ENCODE results near the gene IMMP2L.

Gene IMMP2L

DNA sequence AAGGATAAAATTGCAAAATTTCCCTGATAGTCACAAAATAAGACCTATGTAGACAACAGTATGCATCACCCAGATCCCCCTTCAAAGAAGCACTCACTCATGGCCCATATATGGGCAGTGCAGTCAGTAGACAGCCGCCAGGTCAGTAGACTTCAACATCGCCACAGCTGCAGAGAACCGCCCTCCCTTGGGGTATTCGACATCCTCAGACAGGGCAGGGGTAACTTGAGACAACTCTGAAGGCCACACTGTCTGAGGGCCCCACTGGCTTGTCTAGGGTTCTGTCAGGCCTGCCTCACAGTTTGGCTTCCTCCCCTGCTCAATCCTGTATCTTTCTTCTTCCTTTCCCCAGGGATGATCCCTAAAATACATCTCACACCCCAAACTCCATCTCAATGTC, 172.3 kb downstream of the IMMP2L start:
- no peak for DNase-seq (ENCODE audit: low read depth)

DNA sequence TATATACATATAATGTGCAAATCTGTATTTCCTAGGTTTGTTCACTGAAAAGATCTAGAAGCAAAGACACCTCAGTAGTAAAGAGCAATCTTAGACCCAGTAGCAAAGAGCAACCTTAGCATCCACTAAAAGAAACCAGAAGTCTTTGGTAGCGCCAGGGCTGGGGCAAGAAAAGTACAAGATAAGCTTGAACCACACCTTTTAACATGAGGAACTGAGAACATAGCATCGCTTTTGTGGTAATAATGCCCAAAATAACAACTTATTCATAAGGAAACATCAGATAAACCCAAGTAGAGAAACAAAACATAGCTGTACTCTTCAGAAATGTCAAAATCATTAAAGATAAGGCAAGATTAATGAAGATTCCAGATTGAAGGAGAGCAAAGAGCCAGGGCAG, 173.4 kb downstream of the IMMP2L start:
- no peak for DNase-seq (ENCODE audit: low read depth)

DNA sequence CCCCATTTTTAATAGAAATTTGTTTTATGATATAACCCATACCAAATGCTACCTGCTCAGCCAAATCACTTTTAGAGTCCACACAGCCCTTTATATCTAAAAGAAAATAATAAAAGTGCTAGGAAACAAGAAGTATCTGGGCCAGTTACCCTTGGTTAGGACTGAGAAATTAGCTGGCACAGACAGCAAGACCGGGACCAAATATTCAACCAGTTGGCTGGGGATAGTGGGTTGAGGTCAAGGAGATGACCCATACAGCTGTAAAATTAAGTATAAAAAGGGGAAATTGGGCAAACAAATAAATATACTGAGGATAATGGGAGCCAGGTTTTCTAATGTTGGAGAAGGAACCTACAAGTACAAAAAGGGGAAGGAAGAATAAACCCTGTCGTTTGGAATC, 174.3 kb downstream of the IMMP2L start:
- no peak for DNase-seq (ENCODE audit: low read depth)

DNA sequence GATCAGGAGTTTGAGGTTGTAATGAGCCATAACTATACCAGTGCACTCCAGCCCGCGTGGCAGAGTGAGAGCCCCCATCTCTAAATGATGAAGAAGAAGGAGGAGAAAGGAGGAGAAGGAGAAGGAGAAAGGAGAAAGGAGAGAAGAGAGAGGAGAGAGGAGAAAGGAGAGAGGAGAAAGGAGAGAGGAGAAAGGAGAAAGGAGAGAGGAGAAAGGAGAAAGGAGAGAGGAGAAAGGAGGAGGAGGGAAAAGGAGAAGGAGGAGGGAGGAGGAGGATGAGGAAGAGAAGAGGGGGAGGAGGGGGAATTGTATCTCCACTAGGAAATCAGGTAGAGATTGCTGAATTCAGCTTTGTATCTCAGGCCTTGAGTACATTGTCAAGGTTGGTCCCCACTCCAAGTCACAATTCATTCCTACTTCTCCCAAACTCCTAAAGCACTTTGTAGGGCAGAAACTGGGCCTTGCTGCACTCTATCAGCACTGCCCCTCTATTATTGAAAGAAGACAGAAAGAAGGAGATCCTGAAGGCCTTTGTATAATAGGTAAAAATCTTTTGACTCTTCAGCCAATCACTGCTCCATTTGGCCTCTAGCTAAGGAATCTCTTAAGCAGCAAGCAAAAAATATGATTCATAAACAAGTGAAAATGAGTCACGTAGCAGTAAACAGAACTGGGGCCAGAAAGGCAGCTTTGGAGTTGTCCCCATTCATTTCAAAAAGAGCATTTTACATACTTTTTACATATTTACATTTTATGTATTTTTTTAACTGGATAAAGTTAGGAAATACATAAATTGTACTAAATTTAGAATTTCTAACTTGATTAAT, 178.0 kb downstream of the IMMP2L start:
- peak; percentile 53 for DNase-seq (ENCODE audit: low read depth)

DNA sequence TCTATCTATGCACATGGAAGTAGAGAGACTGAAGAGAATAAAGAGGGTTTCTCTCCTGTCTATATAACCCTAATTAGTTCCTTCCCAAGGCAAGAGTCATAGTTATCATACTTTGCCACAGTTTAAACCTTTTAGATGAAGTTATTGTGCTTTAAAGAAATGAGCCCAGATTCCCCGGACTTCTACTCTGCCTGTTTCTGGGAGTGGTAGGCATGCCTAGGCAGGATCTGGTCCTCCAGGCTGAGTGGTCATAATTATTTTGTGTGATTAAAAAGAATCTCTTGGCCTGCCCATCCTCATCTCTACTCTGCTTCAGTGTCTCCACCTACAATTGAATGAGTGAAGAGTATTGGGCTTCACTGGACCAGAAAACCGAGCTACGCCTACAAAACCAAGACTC, 179.2 kb downstream of the IMMP2L start:
- no peak for DNase-seq (ENCODE audit: low read depth)

DNA sequence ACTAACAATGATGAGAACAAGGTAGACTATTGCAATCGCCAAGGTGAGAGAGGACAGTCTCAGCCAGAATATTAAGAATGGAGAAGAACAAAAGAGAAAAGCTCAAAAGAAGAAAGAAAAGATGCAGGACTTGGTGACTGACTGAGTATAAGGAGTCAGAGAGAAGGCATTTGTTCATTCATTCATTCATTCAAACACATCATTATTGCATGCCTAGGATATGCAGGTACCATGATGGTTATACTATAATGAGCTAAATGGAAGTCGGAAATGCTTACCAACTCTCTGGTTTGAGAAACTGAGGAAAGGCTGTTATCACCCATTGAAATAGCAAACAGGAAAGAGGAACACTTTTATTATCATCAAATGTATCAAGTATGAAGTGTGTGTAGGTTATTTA, 180.7 kb downstream of the IMMP2L start:
- no peak for DNase-seq (ENCODE audit: low read depth)

DNA sequence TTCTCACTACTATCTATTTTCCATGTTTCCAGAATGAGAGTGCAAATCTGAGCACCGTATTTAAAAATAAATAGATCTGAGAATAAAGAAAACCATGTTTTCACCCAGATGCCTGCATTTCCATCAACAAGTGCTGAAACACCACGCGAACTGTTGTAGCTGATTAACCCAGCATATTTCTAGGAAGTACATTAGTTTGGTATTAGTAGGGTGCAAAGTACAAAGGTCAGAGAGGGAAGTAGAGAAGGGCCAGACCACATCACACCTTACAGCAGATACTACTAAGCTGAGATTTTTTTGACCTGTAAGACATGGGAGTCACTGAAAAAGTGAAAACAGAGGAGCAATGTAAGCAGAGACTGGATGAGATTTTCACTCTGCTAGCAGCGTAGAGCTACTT, 181.3 kb downstream of the IMMP2L start:
- no peak for DNase-seq (ENCODE audit: low read depth)

DNA sequence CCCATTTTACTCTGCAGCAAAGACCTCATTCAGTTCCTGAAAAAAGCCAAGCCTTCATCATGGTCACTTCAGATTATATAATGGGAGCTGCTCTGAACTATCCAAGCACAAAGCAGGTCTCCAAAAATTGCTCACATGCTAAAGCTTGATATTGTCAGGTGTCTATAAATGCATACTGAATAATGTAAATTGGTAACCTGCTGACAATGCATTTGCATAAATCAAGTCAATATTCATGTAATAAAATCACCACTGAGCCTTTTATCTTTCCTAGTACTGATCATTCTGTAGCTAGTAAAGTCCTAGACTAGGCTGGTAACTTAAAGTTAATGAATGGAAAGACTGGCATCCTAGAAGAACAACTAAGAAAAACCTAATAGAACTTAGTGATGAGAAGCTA, 188.3 kb downstream of the IMMP2L start:
- no peak for DNase-seq (ENCODE audit: low read depth)

DNA sequence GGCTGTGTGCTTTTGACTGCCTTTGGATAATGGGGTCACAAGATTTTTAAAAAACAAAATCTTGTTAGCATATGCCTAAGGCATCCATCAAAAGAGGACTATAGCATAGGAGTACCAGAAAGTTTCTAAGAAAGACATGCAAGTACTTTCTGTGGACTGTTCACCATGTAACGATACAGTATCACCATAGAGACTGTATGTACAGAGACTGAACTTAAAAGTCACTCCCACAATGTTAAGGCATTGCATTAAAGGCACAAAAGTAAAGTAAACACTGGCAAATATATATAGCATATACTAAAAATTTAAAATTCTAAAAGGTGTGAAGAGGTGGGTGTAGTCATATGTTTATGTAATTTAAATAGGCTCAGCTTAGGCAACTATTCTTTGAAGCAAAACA, 190.9 kb downstream of the IMMP2L start:
- DNase-seq (ENCODE audit: low read depth), result no peak

DNA sequence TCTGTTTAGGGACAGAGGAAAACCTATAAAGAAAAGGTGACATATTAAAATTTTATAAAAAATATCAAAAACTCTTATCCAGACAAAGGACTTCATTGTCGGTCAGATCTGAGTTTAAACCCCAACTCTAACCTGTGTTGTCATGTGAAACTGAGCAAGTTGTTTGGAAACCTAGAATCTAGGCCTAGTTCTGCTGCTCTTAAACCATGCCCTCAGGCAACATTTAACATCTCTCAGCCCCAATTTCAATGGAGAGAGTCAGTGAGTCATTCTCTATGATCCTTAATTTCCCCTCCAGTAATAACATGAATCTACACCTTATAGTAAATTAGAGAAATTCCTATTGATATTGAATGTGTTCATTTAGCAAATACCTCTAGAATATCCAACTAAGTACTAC, 192.3 kb downstream of the IMMP2L start:
- no peak for DNase-seq (ENCODE audit: low read depth)

DNA sequence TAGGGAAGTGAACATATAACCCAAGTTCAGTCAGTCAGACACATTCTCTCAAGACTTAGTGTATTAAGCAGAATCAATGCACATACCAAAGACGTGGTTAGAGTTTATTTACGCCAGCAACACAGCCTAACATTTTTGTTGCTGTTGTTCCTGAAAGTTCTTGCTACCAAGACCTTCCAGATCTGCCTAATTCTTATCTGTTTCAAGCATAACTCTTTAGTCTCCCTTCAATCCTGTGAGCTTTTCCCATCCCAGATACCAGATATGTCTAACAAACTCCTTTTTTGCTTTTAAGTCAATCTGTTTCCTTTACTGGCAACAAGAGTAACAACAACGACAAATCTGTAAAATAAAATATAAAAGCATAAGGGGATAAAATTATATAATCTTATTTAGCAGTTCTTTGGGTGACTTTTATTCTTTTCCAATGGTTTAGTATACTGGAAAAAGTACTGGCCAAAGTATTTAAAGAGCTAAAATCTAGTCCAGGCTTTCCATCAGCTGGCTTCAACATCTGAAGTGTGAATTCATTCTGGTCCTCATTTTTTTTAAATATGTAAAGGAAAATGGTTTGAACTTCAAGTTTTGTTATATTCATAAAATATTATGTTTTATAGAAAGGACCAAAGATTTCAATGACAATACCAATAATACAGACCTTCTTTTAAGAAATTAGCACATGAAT, 193.8 kb downstream of the IMMP2L start:
- DNase-seq (ENCODE audit: low read depth), result no peak

DNA sequence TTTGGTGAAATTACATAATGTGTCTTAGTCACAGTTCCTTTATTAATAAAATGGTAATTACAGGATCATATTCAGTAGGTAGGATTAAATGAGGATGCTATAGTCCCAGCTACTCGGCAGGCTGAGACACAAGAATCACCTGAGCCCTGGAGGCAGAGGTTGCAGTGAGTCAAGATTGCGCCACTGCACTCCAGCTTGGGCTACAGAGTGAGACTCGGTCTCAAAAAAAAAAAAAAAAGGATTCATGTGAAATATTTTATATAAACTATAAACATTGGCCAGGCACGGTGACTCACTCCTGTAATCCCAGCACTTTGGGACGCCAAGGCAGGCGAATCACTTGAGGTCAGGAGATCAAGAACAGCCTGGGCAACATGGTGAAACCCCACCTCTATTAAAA, 197.9 kb downstream of the IMMP2L start:
- DNase-seq (ENCODE audit: low read depth), result peak; percentile 55

DNA sequence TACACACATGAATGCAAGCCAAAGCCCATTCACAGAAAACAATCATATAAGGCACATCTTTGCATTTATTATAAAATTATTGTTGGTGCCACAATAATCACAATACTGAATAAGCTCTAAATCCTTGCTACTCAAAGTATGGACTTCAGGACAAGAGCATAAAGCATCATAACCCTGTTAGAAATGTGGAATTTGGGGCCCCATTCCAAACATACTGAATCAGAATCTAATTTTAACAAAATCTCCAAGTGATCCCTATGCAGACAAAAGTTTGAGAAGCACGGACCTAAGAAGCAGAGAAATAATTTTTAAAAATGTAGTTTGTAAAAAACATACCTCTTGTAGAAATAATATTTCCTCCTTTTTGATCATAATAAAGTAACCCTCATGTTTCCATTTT, 199.2 kb downstream of the IMMP2L start:
- peak; percentile 13 for DNase-seq (ENCODE audit: low read depth)

DNA sequence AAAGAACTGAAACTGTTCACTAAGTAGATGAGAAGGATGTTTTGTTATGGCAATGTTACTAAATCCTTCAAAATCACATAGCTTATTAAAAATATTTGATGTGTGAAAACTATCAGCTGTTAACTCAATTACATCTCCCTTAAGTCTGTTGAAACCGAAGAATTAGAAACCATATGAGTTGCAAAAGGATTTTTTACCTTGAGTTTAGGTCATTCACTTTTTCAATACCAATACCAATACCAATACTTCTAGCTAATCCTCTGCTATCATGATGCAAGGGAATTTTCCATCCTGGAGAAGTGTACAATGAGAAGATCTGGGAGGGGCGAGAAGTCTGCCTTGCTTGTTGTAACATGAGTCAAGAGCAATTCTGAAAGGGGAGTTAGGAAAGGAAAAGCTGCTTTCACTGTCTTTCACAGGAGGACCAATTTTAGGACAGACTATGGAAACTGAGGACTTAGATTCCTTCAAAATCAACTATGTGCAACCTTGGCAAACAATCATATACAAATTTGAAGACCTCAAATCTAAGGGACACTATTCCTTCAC, 199.7 kb downstream of the IMMP2L start:
- peak; percentile 45 for DNase-seq (ENCODE audit: low read depth)

DNA sequence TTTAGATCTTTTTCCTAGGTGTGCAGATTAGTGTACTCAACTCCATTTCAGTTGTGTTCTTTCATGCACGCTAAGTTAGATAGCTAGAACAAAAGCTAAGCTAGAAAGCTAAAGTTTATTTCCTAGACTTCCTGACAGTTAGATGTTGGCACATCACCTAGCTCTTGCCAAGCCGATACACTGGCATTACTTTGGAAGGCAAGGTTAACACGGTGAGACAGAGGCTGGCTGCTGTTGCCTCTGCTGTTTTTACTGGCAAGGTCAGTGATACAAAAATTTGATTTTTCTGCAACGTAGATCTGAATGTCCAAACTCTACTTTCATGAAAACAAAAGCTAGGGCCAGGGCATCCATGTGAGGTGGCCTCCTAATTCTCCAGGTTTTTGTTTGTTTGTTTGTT, 203.4 kb downstream of the IMMP2L start:
- DNase-seq (ENCODE audit: low read depth), result no peak

DNA sequence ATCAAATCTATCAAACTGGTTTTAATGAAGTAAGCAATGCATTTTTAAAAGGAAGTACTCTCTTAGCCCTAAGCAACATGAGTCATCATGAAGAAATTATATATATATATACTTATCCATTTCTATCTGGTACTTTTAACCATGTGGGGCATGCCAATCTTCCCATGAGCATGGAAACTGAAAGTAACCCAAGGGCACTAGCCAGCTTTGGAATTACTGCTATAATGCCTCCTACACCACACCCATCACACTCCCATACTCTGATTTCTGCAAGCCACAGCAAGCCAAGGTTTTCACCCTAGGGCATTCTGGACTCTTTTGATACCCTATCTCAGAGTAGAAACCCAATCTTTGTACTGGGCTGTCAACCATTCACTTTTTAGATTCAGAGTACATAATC, 204.6 kb downstream of the IMMP2L start:
- peak; percentile 34 for DNase-seq (ENCODE audit: low read depth)

DNA sequence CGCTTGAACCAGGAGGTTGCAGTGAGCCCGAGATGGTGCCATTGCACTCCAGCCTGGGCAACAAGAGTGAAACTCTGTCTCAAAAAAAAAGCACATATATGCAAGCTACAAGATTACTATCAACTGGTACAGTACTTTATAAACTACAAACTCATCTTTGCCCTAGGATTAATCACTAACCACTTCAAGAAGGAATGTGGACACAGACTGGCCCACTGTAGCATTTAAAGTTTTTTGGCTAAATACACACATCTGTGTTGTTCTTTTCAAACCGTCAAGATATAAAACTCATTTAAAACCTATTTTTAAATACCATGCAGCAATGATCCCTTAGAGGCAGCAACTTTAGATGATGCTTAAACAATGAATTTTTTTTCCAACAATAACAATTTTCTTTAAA, 205.4 kb downstream of the IMMP2L start:
- DNase-seq (ENCODE audit: low read depth), result no peak

DNA sequence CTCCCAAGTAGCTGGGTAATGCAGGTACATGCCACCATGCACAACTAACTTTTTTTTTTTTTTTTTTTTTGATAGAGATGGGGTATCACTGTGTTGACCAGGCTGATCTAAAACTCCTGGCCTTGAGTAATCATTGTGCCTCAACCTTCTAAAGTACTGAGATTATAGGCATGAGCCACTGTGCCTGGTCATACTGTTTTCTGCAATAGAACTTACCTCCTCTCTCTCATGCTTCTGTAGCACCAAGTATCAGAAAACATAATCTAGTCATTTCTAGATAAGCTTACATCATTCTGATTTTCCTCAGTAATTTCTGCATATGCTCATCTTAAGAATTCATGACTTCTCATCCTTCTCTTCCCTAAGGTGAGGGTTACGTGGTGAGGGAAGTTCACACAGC, 210.0 kb downstream of the IMMP2L start:
- no peak for DNase-seq (ENCODE audit: low read depth)

DNA sequence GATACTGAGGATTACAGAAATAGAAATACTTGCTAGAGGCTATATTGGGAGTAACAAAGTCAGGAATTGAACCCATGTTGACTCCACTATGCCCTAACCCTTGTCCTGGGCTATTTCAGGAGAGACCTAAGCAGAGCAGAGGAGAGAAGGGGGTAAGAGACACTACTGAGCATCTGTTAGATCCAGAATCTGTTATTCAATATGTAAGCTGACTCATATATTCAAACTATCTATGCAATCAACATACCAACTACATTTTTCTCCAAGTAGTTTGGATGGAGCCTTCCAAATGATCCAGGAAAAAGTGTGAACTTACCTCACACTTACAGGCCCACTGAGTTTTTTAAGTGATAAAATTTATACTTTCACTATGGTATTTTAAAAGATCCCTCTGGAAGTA, 216.1 kb downstream of the IMMP2L start:
- DNase-seq (ENCODE audit: low read depth), result no peak

DNA sequence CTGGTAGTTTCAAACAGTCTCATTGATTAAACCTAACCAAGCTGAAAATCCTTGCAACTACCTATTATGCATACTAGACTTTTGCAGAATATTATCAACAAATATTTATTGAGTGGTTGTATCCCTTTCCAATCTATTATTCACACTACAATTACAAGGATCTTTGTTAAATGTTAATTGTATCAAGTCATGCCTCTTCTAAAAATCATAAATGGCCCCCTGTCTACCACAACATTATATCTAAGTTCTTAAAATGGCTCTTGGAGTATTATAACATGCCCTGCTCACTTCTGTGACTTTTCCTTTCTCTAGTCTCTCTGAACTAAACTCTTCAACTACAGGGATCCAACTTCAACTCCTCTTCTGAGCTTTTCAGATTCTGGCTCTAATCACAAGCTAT, 219.3 kb downstream of the IMMP2L start:
- no peak for DNase-seq (ENCODE audit: low read depth)

DNA sequence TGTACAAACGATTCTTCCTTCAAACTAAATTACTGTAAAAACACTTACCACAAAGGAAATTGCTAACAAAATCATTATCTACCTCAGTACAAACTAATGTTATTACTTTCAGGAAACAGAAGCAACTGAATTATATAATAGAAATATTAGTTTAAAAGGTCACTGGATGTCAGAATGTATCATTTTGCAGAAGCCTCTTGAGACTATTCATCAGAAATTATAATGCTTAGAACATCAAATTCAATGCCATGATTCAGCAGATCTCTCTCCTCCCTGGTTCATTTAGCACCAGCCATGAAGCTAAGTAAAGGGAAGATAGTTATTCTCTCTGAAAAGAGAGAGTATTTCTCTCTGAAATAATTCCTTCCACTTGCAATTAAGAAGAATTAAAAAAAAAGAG, 223.3 kb downstream of the IMMP2L start:
- DNase-seq (ENCODE audit: low read depth), result no peak

DNA sequence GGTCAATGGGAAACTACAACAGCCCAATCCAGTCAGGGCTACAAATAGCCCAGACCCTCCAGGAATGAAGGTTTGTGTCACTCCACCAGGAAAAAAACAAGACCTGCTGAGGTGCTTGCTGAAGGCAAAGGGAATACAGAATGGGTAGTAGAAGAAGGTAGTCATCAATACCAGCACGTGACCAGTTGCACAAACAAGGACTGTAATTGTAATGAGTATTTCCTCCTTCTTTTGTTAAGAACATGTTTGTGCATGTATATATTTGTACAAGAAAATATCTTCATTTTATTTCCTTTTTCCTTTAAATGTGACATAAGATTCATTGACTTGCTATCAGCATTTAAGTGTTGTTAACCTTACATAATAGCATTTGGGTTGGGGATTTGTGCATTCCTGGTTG, 229.3 kb downstream of the IMMP2L start:
- DNase-seq (ENCODE audit: low read depth), result no peak

DNA sequence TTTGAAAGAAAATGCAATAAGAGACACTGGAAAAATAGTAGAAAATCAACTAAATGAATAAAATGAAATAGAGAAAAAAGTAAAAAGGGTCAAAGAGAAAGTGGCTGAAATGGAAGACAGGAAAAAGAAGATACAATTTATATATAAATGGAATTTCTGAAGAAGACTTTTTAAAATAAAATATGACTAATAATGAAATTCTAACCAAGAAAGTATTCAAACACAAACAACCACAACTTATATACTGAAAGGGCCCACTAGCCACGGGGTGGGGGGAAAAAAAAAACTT, 232.1 kb downstream of the IMMP2L start:
- no peak for DNase-seq (ENCODE audit: low read depth)

Measured in fibroblast of gingiva (primary cell).